CD4-positive, alpha-beta memory T cell (primary cell): ENCODE data around the gene RCBTB2. TPM values are rescaled to one million over a fixed set of nuclear protein-coding genes. Genes with fewer than 3 reads are reported as not detected.
"Not testable (repeated sequence)": the region's sequence is repeated elsewhere in the genome, so short reads cannot be mapped to it uniquely, and the experiment has no call there.

ENCODE experiments used
- CTCF ChIA-PET: fragments of 350-600 bp; sonication (Branson Sonifier 250); formaldehyde crosslinking; loops from one replicate; lab custom pipeline; 2021; ENCODE audit warnings: inconsistent platforms; ENCODE audit not compliant: partially characterized antibody; lab: Charles Lee
- POLR2A ChIA-PET: fragments of 350-600 bp; sonication (Branson Sonifier 250); formaldehyde crosslinking; loops from one replicate; lab custom pipeline; 2021; ENCODE audit not compliant: partially characterized antibody; lab: Charles Lee
- DNase-seq, 5 donors: peaks; one replicate each; pipeline versions ENCODE4 v3.0.0 to v3.0.0-alpha.2; 2020 to 2022; ENCODE audit warnings: mixed read lengths in 1 of 5
- H3K27ac ChIP-seq: one replicate; pipeline ENCODE4 v1.7.0; 2013; ENCODE audit warnings: low read depth, low read length
- H3K27me3 ChIP-seq: 2 replicates; pipeline ENCODE4 v1.7.0; 2013; ENCODE audit warnings: mild to moderate bottlenecking, low read length, moderate library complexity; ENCODE audit not compliant: insufficient read depth
- H3K36me3 ChIP-seq: 2 replicates; pipeline ENCODE4 v1.7.0; 2013; ENCODE audit warnings: mild to moderate bottlenecking, low read length, moderate library complexity; ENCODE audit not compliant: insufficient read depth
- H3K4me1 ChIP-seq: 2 replicates; pipeline ENCODE4 v1.7.0; 2013; ENCODE audit warnings: mild to moderate bottlenecking, low read length, moderate library complexity; ENCODE audit not compliant: insufficient read depth
- H3K4me3 ChIP-seq, 2 donors: one replicate each; pipeline ENCODE4 v1.7.0; 2013; ENCODE audit warnings: low read length in 2 of 2, mild to moderate bottlenecking in 1 of 2
- H3K9me3 ChIP-seq, 2 donors: one replicate each; pipeline ENCODE4 v1.7.0; 2013; ENCODE audit warnings: low read length in 2 of 2, control low read depth in 1 of 2; ENCODE audit not compliant: control insufficient read depth in 1 of 2
- H3K27ac Mint-ChIP-seq, 7 donors: one replicate each; pipeline ENCODE4 v1.8.0; 2020 to 2021; ENCODE audit warnings: mixed read lengths in 7 of 7, mild to moderate bottlenecking in 6 of 7, inconsistent platforms in 3 of 7, moderate library complexity in 3 of 7
- H3K27me3 Mint-ChIP-seq, 2 donors: one replicate each; pipeline ENCODE4 v1.8.0; 2020 to 2021; ENCODE audit warnings: mixed read lengths in 2 of 2
- H3K36me3 Mint-ChIP-seq, 2 donors: one replicate each; pipeline ENCODE4 v1.8.0; 2020 to 2021; ENCODE audit warnings: mixed read lengths in 2 of 2, inconsistent platforms in 1 of 2, mild to moderate bottlenecking in 1 of 2
- H3K4me1 Mint-ChIP-seq, 4 donors: one replicate each; pipeline ENCODE4 v1.8.0; 2020 to 2021; ENCODE audit warnings: mixed read lengths in 4 of 4, mild to moderate bottlenecking in 1 of 4
- H3K4me3 Mint-ChIP-seq, 8 donors: one replicate each; pipeline ENCODE4 v1.8.0; 2020 to 2021; ENCODE audit warnings: mixed read lengths in 8 of 8, mild to moderate bottlenecking in 7 of 8, moderate library complexity in 6 of 8, inconsistent platforms in 3 of 8
- H3K9me3 Mint-ChIP-seq, 8 donors: one replicate each; pipeline ENCODE4 v1.8.0; 2020 to 2021; ENCODE audit warnings: mixed read lengths in 8 of 8, mild to moderate bottlenecking in 5 of 8, inconsistent platforms in 3 of 8, moderate library complexity in 1 of 8
- intact Hi-C: fragments of 100-400 bp; cut with micrococcal nuclease; formaldehyde crosslinking; loops from one replicate; pipeline ENCODE4 v1.15.1; 2023
- polyA plus RNA-seq, 2 donors: library from polyadenylated mRNA; unstranded; fragments of 300-500 nt; fragmentation: Illumina TruSeq; gene quantifications; one replicate each; pipeline ENCODE4 v1.2.3, GENCODE V29; 2021
- total RNA-seq, 2 experiments: library from RNA; stranded (reverse); gene quantifications; one replicate each; pipeline ENCODE4 v1.2.3, GENCODE V29; 2021

RCBTB2 gene
- total and polyA plus RNA-seq, 4 experiments from 2014 or later, result 23.9 to 46.5 (median 29.7) TPM

DNA sequence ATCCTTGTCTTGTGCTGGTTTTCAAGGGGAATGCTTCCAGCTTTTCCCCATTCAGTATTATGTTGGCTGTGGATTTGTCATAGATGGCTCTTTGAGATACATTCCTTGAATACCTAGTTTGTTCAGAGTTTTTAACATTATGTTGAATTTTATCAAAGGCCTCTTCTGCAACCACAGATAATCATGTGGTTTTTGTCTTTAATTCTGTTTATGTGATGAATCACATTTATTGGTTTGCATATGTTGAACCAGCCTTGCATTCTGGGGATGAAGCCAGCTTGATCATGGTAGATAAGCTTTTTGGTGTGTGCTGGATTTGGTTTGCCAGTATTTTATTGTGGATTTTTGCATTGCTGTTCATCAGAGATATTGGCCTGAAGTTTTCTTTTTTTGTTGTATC, 81.7 kb downstream of the RCBTB2 start:
- H3K27ac ChIP-seq, H3K36me3 ChIP-seq, intact Hi-C loops, H3K9me3 ChIP-seq, POLR2A ChIA-PET, H3K27me3 Mint-ChIP-seq, H3K4me3 ChIP-seq, H3K27me3 ChIP-seq, DNase-seq: not testable (repeated sequence)
- peaks cover 27% of the 10 kb centered on the region for H3K4me1 ChIP-seq
- peaks cover 0 to 24% (median 15%) of the 10 kb centered on the region in 8 donors for H3K9me3 Mint-ChIP-seq
- CTCF ChIA-PET, result interaction anchor here (1.4 kb wide), 1 partner anchor 129 kb away, joined by 3 read pairs; no protein-coding TSS in a partner anchor
- peak overlapping the region in 1 of 8 donors; percentile 13 for H3K4me3 Mint-ChIP-seq
- H3K36me3 Mint-ChIP-seq, result peaks cover 34 to 39% of the 10 kb centered on the region in 2 donors
- peak overlapping the region in 1 of 7 donors; percentile 6 for H3K27ac Mint-ChIP-seq
- H3K4me1 Mint-ChIP-seq, result peaks cover 12 to 35% (median 25%) of the 10 kb centered on the region in 4 donors

DNA sequence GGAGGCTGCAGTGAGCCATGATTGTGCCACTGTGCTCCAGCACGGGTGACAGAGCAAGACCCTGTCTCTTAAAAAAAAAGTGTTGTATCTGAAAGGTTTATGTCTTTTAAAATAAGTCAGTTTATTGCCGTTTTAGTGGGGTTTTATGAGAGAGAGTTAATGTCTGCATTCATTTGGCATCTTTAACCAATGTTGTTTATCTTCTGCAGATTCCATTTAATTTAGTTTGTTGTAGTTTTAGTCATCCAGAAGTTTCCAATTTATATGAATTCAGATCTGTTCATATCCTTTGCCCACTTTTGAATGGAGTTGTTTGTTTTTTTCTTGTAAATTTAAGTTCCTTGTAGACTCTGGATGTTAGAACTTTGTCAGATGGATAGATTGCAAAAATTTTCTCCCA, 83.2 kb downstream of the RCBTB2 start:
- no peaks in the 10 kb centered on the region for H3K27me3 Mint-ChIP-seq
- no peak for DNase-seq
- peak overlapping the region in 5 of 8 donors; percentile 70 to 82 (median 81) for H3K4me3 Mint-ChIP-seq
- Histone ChIP-seq H3K27me3 (no peaks in the 10 kb centered on the region), H3K9me3 (no peaks in the 10 kb centered on the region), H3K27ac (no peak overlapping the region), H3K4me3 (no peak overlapping the region), H3K36me3 (no peaks in the 10 kb centered on the region), H3K4me1 (peaks cover 27% of the 10 kb centered on the region)
- intact Hi-C loops, result loop anchor here (5.0 kb wide), 1 partner anchor 37 kb away; the partner anchor contains the start of gene LPAR6
- ChIA-PET POLR2A (interaction anchor here (1.5 kb wide), 1 partner anchor 82 kb away, joined by 4 read pairs; no protein-coding TSS in a partner anchor), CTCF (no interaction called here)
- H3K9me3 Mint-ChIP-seq, result peaks cover 0 to 24% (median 15%) of the 10 kb centered on the region in 8 donors
- peaks cover 27 to 33% of the 10 kb centered on the region in 2 donors for H3K36me3 Mint-ChIP-seq
- peak overlapping the region in 5 of 7 donors; percentile 6 to 72 (median 36) for H3K27ac Mint-ChIP-seq
- H3K4me1 Mint-ChIP-seq, result peaks cover 11 to 33% (median 22%) of the 10 kb centered on the region in 4 donors

DNA sequence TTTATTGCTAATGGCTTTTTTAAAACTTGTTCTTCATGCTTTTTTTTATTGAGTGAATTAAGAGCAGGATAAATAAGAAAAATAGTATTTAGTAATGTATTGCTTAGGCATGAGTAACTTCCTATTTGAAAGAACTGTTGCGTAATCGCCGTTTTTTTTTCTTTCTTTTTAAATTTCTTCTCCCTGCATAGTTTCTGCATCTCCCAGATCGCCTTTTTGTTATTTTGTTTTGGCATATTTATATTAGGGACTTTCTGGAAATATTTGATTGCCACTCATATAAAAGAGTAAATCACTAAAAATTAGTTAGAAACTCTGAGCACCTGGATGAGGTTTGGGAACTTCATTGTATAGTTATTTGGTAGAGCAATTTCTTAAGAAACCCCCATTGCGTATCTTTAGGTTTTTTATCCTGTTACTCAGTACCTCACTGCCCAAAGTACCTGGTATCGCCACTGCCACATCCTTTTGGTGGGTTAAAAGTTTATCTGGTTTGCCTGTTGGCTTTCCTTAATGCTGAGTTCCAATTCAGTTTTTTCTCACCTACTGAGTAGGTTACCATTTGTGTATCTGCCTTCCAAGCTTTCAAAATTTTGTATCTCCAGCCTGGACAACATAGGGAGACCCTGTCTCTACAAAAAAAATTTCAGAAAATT, 83.8 kb downstream of the RCBTB2 start:
- Mint-ChIP-seq H3K27me3 (no peaks in the 10 kb centered on the region), H3K9me3 (peaks cover 0 to 24% (median 15%) of the 10 kb centered on the region in 8 donors), H3K27ac (peak overlapping the region; percentile 19 to 80 (median 42)), H3K4me3 (peak overlapping the region; percentile 66 to 83 (median 79)), H3K36me3 (peaks cover 23 to 29% of the 10 kb centered on the region in 2 donors), H3K4me1 (peaks cover 13 to 36% (median 24%) of the 10 kb centered on the region in 4 donors)
- Histone ChIP-seq H3K36me3 (no peaks in the 10 kb centered on the region), H3K9me3 (no peaks in the 10 kb centered on the region), H3K27me3 (no peaks in the 10 kb centered on the region), H3K4me1 (peaks cover 31% of the 10 kb centered on the region), H3K4me3 (no peak overlapping the region), H3K27ac (no peak overlapping the region)
- DNase-seq, result no peak
- CTCF ChIA-PET, result interaction anchor here (0.9 kb wide), 1 partner anchor 11 kb away, joined by 3 read pairs; no protein-coding TSS in a partner anchor
- POLR2A ChIA-PET, result interaction anchor here (1.0 to 1.5 kb wide), 3 partner anchors 83 to 131 kb away, joined by 3 to 4 read pairs (median 3); no protein-coding TSS in a partner anchor
- intact Hi-C loops, result loop anchor here (5.0 kb wide), 1 partner anchor 37 kb away; the partner anchor contains the start of gene LPAR6

DNA sequence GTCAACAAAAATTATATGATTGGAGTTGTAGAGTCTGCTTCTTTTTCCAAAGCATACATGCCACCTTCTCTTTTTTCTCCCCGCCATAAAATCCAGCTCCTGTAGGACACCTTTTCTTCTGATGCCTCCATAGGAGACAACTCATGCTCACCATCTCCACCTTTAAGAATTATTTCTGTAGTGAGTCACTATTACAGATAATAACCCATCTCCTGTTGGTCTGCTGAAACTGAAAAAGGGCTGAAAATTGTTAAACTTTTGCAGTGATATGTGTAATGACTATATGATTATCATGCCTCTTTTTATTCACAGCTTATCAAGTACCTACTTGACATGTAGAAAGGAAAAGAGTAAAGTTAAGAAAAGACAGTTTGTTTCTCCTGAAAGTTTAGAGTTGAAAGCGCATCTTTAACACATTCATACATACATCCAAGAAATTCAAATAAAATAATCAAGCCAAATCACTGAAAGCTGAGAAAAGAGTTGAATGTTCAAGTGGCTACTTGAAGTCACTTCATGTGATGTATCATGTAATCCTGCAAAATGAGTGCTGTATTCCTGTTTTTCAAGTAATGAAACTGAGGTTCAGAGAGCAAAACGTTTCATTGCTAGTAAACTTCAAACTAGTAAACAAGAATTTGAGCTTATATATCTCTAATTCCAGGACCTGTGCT, 84.5 kb downstream of the RCBTB2 start:
- H3K9me3 ChIP-seq, result no peaks in the 10 kb centered on the region
- no peak for DNase-seq
- H3K27ac ChIP-seq, result no peak overlapping the region
- ChIA-PET CTCF (interaction anchor here (0.9 kb wide), 1 partner anchor 12 kb away, joined by 3 read pairs; no protein-coding TSS in a partner anchor), POLR2A (interaction anchor here (0.9 to 1.5 kb wide), 4 partner anchors 47 to 132 kb away, joined by 3 to 4 read pairs (median 3); no protein-coding TSS in a partner anchor)
- intact Hi-C loops, result loop anchor here (5.0 kb wide), 1 partner anchor 36 kb away; the partner anchor contains the start of gene LPAR6
- peaks cover 37% of the 10 kb centered on the region for H3K4me1 ChIP-seq
- no peaks in the 10 kb centered on the region for H3K36me3 ChIP-seq
- Mint-ChIP-seq H3K27me3 (no peaks in the 10 kb centered on the region), H3K27ac (peak overlapping the region; percentile 19 to 80 (median 39)), H3K9me3 (peaks cover 0 to 24% (median 15%) of the 10 kb centered on the region in 8 donors), H3K4me3 (peak overlapping the region; percentile 66 to 83 (median 79)), H3K36me3 (peaks cover 19 to 26% of the 10 kb centered on the region in 2 donors), H3K4me1 (peaks cover 16 to 40% (median 30%) of the 10 kb centered on the region in 4 donors)
- no peaks in the 10 kb centered on the region for H3K27me3 ChIP-seq
- no peak overlapping the region for H3K4me3 ChIP-seq

GRCh38 chr13:48446464-48446863, 86.4 kb downstream of the RCBTB2 start:
- H3K9me3 ChIP-seq, result no peaks in the 10 kb centered on the region
- intact Hi-C loops, result loop anchor here (2.0 to 5.0 kb wide), 2 partner anchors 14 to 34 kb away; partner anchors contain the start of gene LPAR6
- H3K27ac ChIP-seq, result no peak overlapping the region
- peaks cover 0 to 13% (median 9%) of the 10 kb centered on the region in 8 donors for H3K9me3 Mint-ChIP-seq
- H3K4me3 ChIP-seq, result no peak overlapping the region
- H3K4me1 Mint-ChIP-seq, result peaks cover 16 to 40% (median 32%) of the 10 kb centered on the region in 4 donors
- DNase-seq, result no peak
- H3K36me3 Mint-ChIP-seq, result peaks cover 4 to 9% of the 10 kb centered on the region in 2 donors
- H3K27me3 ChIP-seq, result no peaks in the 10 kb centered on the region
- CTCF ChIA-PET, result no interaction called here
- peaks cover 39% of the 10 kb centered on the region for H3K4me1 ChIP-seq
- H3K4me3 Mint-ChIP-seq, result no peak overlapping the region
- H3K27me3 Mint-ChIP-seq, result no peaks in the 10 kb centered on the region
- H3K27ac Mint-ChIP-seq, result no peak overlapping the region
- H3K36me3 ChIP-seq, result no peaks in the 10 kb centered on the region
- POLR2A ChIA-PET, result no interaction called here

DNA sequence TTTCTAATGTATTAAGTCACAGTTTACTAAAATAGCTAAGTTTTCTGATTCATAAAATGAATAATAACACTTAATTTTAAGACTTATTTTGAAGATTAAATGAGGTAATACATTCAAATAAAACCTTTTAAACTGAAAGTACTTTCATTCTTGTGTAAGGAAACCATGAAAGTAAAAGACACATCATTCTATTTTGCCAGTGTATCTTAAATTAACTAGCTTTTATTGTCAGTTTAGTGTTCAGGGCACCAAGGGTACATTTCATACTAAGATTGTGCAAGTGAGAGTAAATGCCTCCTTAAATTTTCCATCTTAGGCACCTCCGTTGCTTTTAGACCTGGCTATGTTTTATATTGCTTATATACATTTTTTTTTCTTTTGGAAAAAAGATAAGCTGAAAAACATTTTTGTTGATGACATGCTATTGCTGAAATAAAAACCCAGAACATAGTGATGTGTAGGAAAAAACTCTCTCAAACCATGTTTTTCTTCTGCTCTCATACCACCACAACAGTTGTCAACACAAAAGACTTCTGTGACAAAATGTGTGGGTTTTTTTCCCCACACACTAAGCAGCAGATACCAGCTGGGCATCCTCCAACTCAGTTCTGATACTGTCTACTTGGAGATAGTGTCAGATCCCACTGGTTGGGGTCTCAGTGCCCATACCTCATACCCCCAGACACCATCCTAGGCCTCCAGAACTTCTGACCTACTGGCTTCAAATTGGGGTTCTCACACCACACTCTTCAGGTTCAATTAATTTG, 89.3 kb downstream of the RCBTB2 start:
- H3K27ac Mint-ChIP-seq, result peak overlapping the region in 5 of 7 donors; percentile 46 to 89 (median 77)
- peaks cover 0 to 2% (median 0%) of the 10 kb centered on the region in 8 donors for H3K9me3 Mint-ChIP-seq
- no peak for DNase-seq
- Histone ChIP-seq H3K27ac (no peak overlapping the region), H3K27me3 (no peaks in the 10 kb centered on the region), H3K4me3 (no peak overlapping the region), H3K9me3 (no peaks in the 10 kb centered on the region), H3K4me1 (peaks cover 27% of the 10 kb centered on the region), H3K36me3 (no peaks in the 10 kb centered on the region)
- H3K4me3 Mint-ChIP-seq, result peak overlapping the region in 7 of 8 donors; percentile 17 to 82 (median 64)
- peaks cover 19 to 30% (median 23%) of the 10 kb centered on the region in 4 donors for H3K4me1 Mint-ChIP-seq
- ChIA-PET POLR2A (interaction anchor here (0.6 to 2.1 kb wide), 9 partner anchors 9 to 406 kb away, joined by 3 to 6 read pairs (median 4); partner anchors contain the start of genes LPAR6, NUDT15 and RCBTB2), CTCF (interaction anchor here (1.9 kb wide), 1 partner anchor 137 kb away, joined by 6 read pairs; no protein-coding TSS in a partner anchor)
- peaks cover 0 to 4% of the 10 kb centered on the region in 2 donors for H3K36me3 Mint-ChIP-seq
- H3K27me3 Mint-ChIP-seq, result no peaks in the 10 kb centered on the region
- intact Hi-C loops, result no loop called here
